ENCODE data around the gene EEF1AKMT4. TPM values are rescaled to one million over a fixed set of nuclear protein-coding genes. Genes with fewer than 3 reads are reported as not detected.

The EEF1AKMT4 gene
- total and polyA plus RNA-seq, 2 of the 8 experiments (the other 6 are each of a cell fraction or from before 2014, with no cell fraction given) = 9.3 to 30.1 TPM

DNA sequence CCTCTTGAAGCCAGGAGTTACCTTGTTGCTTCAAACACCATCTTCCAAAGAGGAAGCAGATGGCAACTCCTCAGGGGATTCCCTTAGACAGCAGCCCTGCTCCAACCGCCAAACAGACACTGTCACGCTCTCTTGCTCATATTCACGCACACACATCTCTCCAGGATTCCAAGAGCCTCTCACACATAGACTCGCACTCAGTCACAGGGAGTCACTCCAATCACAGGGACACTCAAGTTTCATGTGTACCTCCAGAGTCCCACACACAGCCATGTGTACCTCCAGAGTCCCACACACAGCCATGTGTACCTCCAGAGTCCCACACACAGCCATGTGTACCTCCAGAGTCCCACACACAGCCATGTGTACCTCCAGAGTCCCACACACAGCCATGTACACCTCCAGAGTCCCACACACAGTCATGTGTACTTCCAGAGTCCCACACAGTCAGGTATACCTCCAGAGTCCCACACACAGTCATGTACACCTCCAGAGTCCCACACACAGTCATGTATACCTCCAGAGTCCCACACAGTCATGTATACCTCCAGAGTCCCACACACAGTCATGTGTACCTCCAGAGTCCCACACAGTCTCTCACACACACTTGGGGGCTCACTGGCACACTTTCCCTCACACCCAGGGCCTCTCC is 14.0 kb upstream of the EEF1AKMT4 start:
- H2AFZ ChIP-seq (ENCODE audit: low read length) = no peak overlapping the region
- ChIA-PET POLR2A (ENCODE audit: partially characterized antibody) (interaction anchor here (1.0 to 1.7 kb wide), 3 partner anchors 11 to 14 kb away, joined by 3 to 8 read pairs (median 5); partner anchors contain the start of gene EEF1AKMT4), CTCF (ENCODE audit: partially characterized antibody) (interaction anchor here (2.3 to 8.9 kb wide), 2 partner anchors 8 to 11 kb away, joined by 7 to 183 read pairs; partner anchors contain the start of gene VWA5B2)
- H2BK12ac ChIP-seq (ENCODE audit: low read depth, low read length) = no peak overlapping the region
- H3K56ac ChIP-seq (replicated peaks; ENCODE audit: insufficient read length, low read depth, low read length) = no peak overlapping the region
- 93% methylated on average over 4 of the region's 4 CpGs; no CpG with 5 or more reads in 1 of the 2 experiments for WGBS, 2 experiments (ENCODE audit: extremely low coverage in 1 of 2, insufficient coverage in 1 of 2, insufficient read length in 1 of 2, insufficient replicate concordance in 2 of 2, low coverage in 1 of 2, low lambda C conversion rate in 2 of 2, missing lambda C conversion rate in 1 of 2)
- no peak overlapping the region for H2BK15ac ChIP-seq (ENCODE audit: low read length)
- H3K4ac ChIP-seq (replicated peaks; ENCODE audit: insufficient read length, low read depth, low read length) = no peak overlapping the region
- no peak overlapping the region for H3K14ac ChIP-seq (ENCODE audit: insufficient read length)
- H3K27me3 ChIP-seq (replicated peaks in 1 of 4; ENCODE audit: control insufficient read depth in 3 of 4, extremely low read depth in 1 of 4, insufficient read depth in 3 of 4, low read length in 3 of 4) = peaks cover 15 to 31% (median 26%) of the 10 kb centered on the region in 4 experiments
- DNase-seq (ENCODE audit: low read depth in 1 of 2, low spot score in 2 of 2) (no peak), FAIRE-seq (no peak)
- H3K4me1 ChIP-seq (replicated peaks in 1 of 4; ENCODE audit: control insufficient read depth in 3 of 4, insufficient read depth in 4 of 4, low read length in 3 of 4) = peaks cover 0 to 5% (median 1%) of the 10 kb centered on the region in 4 experiments; a peak in 2 of 7 replicates
- no peak overlapping the region for H3K4me3 ChIP-seq (ENCODE audit: extremely low read depth in 1 of 4, insufficient read depth in 2 of 4, low read depth in 3 of 4, low read length in 4 of 4)
- no peaks in the 10 kb centered on the region for H3K9me3 ChIP-seq (ENCODE audit: insufficient read depth in 2 of 2, low read depth in 1 of 2, low read length in 1 of 2)
- no peak overlapping the region; a peak in 1 of 7 replicates for H3K9ac ChIP-seq (replicated peaks in 1 of 4; ENCODE audit: extremely low read depth in 1 of 4, low read depth in 3 of 4, low read length in 3 of 4)
- no peak overlapping the region for H2AK5ac ChIP-seq (ENCODE audit: low read depth, low read length)
- H3K23me2 ChIP-seq (ENCODE audit: low read depth, low read length) = no peaks in the 10 kb centered on the region; the same call in 1 of the 2 replicates
- no peak overlapping the region for H2BK5ac ChIP-seq (ENCODE audit: low read depth, low read length)
- H3K23ac ChIP-seq (ENCODE audit: insufficient read length) = no peak overlapping the region
- H2BK120ac ChIP-seq (replicated peaks; ENCODE audit: low read depth, low read length) = no peak overlapping the region
- no peak overlapping the region for H4K91ac ChIP-seq (replicated peaks; ENCODE audit: insufficient read length, low read length)
- H4K8ac ChIP-seq (ENCODE audit: extremely low read depth, insufficient read depth, low read length) = no peak overlapping the region
- no peak overlapping the region for H2BK20ac ChIP-seq (ENCODE audit: low read length)
- no peaks in the 10 kb centered on the region for H3K79me2 ChIP-seq (ENCODE audit: control insufficient read depth in 1 of 2, insufficient read depth in 2 of 2, low read length in 2 of 2)
- no peaks in the 10 kb centered on the region for H3K79me1 ChIP-seq (ENCODE audit: low read depth, low read length)
- H3K27ac ChIP-seq (ENCODE audit: low read depth, low read length) = no peak overlapping the region
- H3K18ac ChIP-seq (ENCODE audit: extremely low read depth, low read length) = no peak overlapping the region
- H3K36me3 ChIP-seq (ENCODE audit: control insufficient read depth in 2 of 4, insufficient read depth in 4 of 4, low read length in 3 of 4) = peaks cover 0 to 3% (median 0%) of the 10 kb centered on the region in 4 experiments; a peak in 1 of 8 replicates
- peaks cover 7 to 9% of the 10 kb centered on the region in 2 experiments for H4K20me1 ChIP-seq (replicated peaks in 1 of 2; ENCODE audit: control insufficient read depth in 1 of 2, insufficient read depth in 2 of 2, low read length in 2 of 2)
- H4K5ac ChIP-seq (ENCODE audit: insufficient read length, low read depth, low read length) = no peak overlapping the region
- H3K4me2 ChIP-seq (ENCODE audit: insufficient read depth in 1 of 2, low read depth in 2 of 2, low read length in 2 of 2) = no peak overlapping the region
- TF ChIP-seq, protein P1, sequence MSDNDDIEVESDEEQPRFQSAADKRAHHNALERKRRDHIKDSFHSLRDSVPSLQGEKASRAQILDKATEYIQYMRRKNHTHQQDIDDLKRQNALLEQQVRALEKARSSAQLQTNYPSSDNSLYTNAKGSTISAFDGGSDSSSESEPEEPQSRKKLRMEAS (IDR thresholded peaks at IDR 0.05) = no peak
- TF ChIP-seq TCF12 (IDR thresholded peaks at IDR 0.05; ENCODE audit: low read depth, low read length) = no peak
- no peak for TF ChIP-seq TAF7 (optimal IDR thresholded peaks at IDR 0.05; ENCODE audit: borderline replicate concordance, low read depth, low read length)
- no peak for TF ChIP-seq RXRA (IDR thresholded peaks at IDR 0.05; ENCODE audit: insufficient read depth, low read depth, low read length)
- no peak for TF ChIP-seq ZNF274 (IDR thresholded peaks at IDR 0.05; ENCODE audit: borderline replicate concordance, extremely low read depth, low read length)
- no peak for TF ChIP-seq SIN3A (conservative IDR thresholded peaks at IDR 0.05 in 1 of 2, IDR thresholded peaks at IDR 0.05 in 1 of 2; ENCODE audit: low read depth in 1 of 2, low read length in 2 of 2)
- no peak for TF ChIP-seq YY1 (IDR thresholded peaks at IDR 0.05; ENCODE audit: low read depth, low read length)
- no peak for TF ChIP-seq TBP (IDR thresholded peaks at IDR 0.05; ENCODE audit: low read depth, low read length)
- TF ChIP-seq NANOG (IDR thresholded peaks at IDR 0.05; ENCODE audit: insufficient read depth, low read depth, low read length, poor library complexity, severe bottlenecking) = no peak
- TF ChIP-seq CBX8 (IDR thresholded peaks at IDR 0.05; ENCODE audit: borderline replicate concordance, low read depth, low read length) = no peak
- TF ChIP-seq BRCA1 (IDR thresholded peaks at IDR 0.05; ENCODE audit: low read depth, low read length) = no peak
- no peak for TF ChIP-seq CTBP2 (IDR thresholded peaks at IDR 0.05; ENCODE audit: borderline replicate concordance, insufficient read depth, insufficient read length, low read length)

All from H1 (cell line).